GM19238 (cell line): ENCODE results near the gene ZNF512.

ENCODE experiments used
- DNase-seq: peaks from one replicate; pipeline ENCODE4 v3.0.0; 2011; ENCODE audit warnings: low spot score; ENCODE audit not compliant: insufficient read length

The ZNF512 gene

DNA sequence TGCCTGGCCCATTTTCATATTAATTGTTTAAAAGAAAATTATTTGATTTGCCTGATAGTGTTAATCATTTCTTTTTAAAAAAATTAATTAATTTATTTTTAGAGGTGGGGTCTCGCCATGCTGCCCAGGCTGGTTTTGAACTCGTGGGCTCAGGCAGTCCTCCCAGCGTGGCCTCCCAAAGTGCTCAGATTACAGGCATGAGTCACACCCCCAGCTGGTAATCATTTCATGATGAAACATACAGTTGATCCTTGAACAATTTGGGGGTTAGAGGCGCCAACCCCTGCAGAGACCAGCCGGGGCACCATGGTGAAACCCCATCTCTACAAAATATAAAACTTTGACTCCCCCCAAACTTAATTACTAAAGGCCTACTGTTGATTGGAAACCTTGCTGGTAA is 53.9 kb downstream of the ZNF512 start:
- no peak for DNase-seq

DNA sequence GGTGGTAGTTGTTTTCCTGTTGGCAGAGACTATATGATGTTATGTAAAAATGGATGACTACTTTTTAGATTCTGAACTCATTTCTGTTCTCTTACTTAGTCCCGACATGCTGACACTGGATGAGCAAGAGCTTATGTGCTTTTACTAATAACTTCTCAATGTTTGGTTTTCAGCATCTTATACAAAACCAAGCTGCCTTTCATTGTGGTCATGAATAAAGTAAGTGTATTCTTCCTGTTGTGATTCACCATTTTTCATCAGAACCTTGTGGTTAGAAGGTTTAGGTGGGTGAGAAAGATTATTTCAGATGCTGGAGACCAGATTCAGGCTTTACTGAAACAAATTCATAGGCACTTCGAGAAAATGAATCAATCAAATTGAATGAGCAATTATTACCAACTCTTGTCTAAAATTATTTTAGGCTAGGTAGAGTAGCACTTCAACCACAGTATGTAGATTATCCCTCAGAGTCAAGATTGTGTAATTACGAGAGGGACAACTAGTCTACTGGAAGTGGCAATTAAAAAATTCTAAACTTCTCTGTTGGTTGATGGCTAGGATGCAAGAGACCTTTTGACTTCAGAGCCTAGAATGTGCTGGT is 55.3 kb downstream of the ZNF512 start:
- no peak for DNase-seq

DNA sequence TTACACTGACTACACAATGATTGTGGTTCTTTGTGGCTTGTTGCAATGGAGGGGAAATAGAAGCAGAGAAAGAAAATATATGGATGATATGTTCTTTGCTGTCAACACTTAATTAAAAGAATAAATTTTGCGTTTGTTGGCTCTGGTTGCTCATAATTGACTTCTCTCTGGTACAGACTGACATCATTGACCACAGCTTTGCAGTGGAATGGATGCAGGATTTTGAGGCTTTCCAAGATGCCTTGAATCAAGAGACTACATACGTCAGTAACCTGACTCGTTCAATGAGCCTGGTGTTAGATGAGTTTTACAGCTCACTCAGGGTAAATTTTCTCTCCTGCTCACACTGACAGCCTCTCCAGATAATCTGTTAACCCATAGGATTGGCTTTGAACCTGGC is 55.9 kb downstream of the ZNF512 start:
- no peak for DNase-seq

DNA sequence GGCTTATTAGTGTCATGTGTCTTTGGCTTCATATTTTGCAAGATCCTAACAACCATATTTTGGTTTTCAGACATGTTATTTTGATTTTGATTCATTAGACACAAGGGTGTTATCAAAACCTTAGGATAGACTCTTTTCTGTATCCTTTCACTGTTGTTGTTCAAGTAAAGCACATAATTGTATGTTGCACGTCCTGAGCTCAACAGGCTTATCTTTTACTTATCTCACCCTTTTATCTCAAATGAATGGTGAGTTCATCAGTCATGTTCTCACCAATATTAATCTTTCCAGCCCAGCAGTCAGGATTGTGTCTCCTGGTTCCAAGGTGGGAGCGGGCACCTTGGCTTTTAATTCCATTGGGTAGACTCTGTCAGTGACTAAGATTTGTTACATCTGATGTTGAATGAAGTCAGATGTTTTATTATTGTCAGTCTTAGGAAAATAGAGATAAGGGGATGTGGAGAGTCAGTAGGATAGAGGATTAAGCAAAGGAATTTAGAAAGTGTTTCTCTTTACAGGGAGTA is 57.9 kb downstream of the ZNF512 start:
- no peak for DNase-seq

DNA sequence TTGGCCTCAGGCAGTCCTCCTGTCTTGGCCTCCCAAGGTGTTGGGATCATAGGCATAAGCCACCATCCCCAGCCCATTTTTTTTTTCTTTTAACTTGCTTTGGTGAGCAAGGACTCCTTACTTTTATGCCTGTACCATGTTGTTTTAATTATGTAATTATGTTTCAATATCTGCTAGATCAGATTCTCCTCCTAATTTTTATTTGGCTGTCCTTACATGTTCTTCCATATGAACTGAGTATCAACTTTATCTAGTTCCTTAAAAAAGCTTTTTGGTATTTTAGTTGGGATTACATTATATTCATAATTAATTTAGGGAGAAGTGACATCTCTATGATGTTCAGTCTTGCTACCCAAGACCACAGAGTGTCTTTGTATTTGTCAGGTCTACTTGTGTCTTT is 62.4 kb downstream of the ZNF512 start:
- DNase-seq = no peak

DNA sequence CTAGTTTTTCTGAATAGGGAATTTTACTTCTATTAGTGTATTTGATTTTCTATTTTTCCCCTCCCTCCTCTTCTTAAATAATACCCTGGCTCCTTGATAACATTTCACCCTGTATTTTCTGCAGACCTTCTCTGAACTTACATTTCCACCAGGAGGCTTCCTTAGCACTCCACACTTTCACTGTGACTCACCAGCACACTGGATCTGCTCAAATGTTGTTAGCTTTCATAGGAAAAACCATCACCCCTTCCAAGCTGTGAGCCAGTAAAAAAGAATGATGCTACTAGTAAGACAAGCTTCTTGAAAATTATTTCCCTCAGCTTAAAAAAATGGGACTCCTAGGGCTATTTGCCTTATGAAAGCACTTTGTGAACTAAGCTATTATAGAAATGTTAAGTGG is 64.4 kb downstream of the ZNF512 start:
- no peak for DNase-seq

DNA sequence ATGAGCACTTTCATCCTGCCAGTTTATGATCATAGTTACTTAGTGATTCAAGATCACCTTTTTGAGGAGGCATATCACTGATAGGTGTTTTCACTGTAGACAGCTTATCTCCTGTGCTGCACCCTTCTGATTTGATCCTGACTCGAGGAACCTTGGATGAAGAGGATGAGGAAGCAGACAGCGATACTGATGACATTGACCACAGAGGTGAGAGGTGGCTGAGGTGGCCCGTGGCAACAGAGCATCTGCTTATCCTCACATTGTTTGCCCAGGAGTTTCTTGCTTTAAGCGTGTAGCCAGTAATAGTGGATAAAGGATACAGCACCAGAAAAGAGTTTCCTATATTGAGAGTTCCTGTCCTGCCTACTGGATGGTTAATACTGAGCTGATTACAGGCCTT is 64.9 kb downstream of the ZNF512 start:
- no peak for DNase-seq

DNA sequence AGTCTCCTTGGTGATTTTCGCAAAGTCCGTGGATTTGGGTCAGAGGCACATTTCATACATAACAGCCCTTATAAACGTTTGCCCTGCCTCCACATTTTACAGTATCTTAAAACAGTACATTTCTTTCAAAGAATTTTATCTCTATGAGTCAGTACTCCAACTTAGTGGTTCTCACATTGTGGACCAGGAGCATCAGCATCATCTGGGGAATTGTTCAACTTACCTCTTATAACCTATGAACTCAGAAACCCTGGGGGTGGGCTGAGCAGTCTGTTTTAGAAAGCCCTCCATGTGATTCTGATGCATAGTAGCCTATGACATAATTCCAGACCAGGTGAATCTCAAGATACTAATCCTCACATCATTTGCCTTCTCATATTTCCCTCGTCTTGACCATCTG is 68.2 kb downstream of the ZNF512 start:
- no peak for DNase-seq

DNA sequence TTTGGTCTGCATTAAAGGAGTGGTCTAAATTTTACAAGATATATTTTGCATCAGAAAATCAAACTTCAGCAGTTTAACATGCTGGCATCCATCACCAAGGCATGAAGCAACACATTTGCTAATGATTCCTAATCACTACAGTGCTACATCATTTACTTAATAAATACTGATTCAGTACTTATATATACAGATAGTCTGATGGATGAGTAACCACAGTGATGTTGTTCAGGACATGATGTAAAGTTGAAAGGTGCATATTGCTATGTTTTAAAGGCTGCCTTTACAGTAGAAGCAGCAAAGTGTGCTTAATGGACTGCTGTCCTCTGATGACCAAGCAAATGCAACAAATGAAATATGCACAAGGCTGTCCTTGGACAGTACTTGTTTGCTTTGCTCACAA is 69.5 kb downstream of the ZNF512 start:
- DNase-seq = no peak

DNA sequence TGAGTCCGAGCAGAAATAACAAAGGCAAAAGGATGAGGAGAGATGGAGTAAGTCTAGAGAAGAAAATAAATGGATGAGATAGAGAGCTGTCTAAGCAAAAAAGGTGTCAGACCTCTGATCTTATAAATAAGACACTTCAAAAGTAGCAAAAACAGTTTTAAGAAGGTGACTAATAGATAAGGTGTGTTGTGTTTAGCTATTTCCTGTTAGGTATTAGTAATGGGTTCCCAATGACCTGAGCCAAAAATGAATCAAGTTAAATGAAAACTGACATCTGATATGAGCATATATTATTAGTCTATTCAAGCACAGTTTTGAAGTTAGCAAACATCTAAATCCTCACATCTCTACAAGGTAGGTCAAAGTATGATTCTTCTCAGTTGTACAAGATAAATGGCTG is 69.9 kb downstream of the ZNF512 start:
- no peak for DNase-seq

DNA sequence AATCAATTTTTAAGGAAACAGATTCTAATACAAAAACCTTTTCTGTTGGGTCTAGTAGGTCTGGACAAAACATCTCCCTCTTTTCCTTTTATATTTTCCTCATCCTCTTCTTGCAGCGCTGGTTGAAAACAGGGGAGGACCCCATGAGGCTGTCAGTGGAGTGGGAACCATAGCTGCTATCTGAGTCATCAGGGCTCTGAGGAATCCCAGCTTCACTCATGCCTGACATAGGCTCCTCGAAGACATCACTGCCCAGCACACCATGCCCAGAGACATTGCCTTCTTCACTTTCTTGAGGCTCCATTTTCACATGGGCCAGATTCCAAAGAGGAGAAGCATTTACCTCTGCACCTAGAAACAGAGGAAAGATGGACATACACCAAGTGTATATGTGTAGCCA is 70.6 kb downstream of the ZNF512 start:
- no peak for DNase-seq

DNA sequence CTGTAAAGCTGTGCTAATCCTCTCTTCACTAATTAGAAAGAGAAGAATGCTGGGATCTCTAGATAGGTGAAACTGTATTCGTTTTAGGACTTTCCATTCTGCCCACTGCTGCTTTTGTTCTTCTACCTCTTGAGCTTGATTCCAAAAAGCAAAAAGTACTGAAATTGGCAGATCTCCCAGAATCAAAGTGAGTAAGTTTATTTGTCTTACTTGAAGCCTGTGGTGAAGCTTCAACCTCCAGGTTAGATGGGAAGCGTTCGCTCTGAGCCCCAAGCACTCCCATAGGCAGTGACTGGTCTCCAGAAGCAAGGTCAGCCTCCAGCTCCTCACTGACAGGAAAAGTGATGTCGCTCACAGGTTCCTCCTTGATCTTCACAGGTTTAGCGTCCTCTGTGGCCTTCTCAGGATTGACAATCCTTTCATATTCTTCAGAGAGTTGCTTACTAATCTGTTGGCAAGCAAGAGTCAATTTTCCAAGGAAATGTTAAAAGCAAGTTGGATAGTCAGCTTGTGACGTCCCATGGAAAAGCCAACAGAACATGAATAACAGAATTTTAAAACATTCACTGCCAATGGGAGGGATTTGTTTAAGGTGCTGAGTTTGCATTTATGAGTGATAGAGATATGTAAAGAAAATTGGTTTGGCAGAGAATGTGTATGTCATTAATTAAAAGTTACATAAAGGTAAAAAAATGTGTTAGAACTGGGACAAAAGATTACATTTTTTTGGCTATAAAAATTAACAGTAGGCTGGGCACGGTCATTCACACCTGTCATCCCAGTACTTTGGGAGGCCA is 72.5 kb downstream of the ZNF512 start:
- no peak for DNase-seq

DNA sequence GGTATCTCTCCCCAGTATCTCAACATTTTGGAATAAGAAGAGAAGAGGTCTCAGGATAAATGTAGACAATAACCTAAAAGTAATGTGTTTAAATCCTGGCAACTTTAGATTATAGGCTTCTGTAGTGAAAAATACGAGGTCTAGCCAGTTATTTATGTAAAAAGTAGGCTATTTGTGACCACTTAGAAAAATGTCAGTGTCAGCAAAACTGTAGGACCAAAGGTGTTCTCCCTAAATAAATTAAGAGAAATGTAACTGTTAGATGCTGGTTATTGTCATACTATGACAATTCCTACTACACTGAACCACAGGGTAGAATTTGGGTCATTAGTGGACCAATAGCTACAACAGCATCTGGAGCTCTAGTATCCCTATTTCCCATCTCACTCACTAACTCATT is 78.5 kb downstream of the ZNF512 start:
- no peak for DNase-seq

DNA sequence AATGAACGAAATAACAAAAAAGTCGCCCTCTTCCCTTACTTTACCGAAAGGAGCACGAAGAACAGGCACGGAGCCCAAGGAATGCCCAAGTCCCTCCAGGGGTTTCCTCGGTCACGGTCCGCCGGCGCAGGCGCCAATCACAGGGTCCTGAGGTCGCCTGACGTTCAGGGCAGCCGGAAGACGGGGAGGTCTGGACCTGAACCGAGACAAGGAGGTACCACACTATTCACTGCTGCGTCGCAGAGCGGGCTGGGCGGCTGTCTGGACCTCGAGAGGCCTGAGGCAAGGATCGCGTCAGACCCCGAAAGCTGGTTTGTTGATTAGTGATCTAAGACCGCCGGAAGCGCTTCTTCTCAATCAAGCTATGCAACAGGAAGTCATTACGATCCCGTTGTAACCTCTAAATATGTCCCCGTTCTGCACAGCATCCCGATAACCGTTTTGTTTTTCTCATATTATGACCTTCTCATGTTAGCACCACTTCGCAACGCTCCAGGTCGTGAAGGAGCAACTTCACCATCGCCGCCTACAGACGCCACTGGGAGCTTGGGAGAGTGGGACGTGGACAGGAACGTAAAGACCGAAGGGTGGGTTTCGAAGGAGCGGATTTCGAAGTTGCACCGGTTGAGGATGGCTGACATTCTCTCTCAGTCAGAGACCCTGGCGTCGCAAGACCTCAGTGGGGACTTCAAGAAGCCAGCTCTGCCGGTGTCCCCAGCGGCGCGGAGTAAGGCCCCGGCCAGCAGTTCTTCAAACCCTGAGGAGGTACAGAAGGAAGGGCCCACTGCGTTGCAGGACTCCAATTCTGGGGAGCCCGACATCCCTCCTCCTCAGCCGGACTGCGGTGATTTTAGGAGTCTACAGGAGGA is 80.7 kb downstream of the ZNF512 start, which contains the start of the genes SLC4A1AP and SUPT7L:
Gene SLC4A1AP, plus strand, starts transcription at position 605 of the 869 bp plus-strand sequence. Its CDS starts 26 bp downstream, at position 631.
Gene SUPT7L, minus strand, starts transcription at position 330 of the 869 bp plus-strand sequence. CDS start 1,422 bp downstream, outside the sequence.
- peak; percentile 63 for DNase-seq

DNA sequence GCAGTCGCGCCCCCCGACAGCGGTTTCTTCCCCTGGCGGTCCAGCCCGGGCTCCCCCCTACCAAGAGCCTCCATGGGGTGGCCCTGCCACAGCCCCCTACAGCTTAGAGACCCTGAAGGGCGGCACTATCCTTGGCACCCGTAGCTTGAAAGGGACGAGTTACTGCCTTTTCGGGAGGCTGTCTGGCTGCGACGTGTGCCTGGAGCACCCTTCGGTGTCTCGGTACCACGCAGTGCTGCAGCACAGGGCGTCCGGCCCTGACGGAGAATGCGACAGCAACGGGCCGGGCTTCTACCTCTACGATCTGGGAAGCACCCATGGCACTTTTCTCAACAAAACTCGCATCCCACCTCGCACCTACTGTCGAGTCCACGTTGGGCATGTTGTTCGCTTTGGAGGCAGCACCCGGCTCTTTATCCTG is 81.3 kb downstream of the ZNF512 start:
- DNase-seq = no peak

DNA sequence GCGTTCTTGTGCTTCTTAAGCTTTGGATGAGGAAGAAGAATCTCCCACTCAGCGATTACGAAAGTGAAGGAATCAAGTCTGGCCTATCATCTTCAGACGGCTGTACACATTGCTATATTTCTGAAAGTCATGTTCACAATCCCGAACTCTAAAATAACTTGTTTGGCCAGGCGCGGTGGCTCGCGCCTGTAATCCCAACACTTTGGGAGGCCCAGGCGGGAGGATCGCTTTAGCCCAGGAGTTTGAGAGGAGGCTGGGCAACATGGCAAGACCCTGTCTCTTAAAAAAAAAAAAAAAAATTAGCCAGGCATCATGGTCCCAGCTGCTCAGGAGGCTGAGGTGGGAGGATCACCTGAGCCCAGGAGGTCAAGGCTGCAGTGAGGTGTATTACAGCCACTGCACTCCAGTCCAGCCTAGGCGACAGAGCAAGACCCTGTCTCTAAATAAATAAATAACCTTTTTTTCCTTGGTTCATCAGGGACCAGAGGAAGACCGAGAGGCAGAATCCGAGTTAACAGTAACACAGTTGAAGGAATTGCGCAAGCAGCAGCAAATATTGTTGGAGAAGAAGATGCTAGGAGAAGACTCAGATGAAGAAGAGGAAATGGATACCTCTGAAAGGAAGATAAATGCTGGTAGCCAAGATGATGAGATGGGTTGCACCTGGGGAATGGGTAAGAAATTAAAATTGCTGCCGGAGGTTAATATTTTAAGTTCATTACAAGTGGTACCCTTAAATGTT is 82.0 kb downstream of the ZNF512 start:
- DNase-seq = no peak

DNA sequence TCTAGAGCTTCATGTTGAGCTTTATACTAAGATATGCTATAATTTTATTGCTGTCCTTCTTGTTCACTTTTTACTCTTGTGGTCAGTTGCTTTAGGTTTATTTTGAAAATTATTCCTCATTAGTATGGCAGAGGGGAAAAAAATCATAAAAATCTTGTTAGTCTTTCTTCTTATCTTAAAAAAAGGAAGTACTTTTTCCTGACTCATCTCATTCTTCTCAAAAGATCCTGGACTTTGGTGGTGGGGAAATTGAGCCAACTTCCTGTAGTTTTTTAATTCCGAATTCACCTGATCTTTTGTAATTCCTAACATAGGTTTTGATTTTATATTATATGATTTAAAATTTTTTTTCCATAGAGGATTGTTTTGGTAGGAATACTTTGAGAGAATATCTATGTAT is 84.6 kb downstream of the ZNF512 start:
- no peak for DNase-seq

DNA sequence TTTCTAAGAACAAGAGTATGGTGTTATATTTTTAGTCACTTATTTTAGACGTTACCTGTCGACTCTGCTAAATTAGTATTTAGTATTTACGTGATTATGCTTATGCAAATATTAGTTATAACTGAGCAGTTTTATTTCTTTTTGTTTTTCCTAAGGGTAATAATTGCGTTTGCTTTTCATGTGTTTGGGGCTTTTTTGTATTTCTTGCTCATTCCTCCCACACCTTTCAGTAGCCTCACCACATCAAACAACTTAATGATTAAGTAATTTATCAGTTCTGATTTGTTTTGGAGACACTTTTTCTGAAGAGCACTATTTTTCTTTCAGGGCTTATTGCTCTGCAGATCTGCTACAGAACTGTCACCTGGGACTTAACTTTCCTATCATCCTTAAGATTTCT is 88.4 kb downstream of the ZNF512 start:
- no peak for DNase-seq
